Mucosa of descending colon (tissue), 3 donors: Measurements from ENCODE around the gene TMEM69. TPM values are rescaled to one million over a fixed set of nuclear protein-coding genes. Genes with fewer than 3 reads are reported as not detected.
"Not testable (repeated sequence)": the region's sequence is repeated elsewhere in the genome, so short reads cannot be mapped to it uniquely, and the experiment has no call there.

Experiments
- ATAC-seq: fragments of 200-7000 bp; cut with Tn5 transposase; one replicate; pipeline ENCODE4 v1.9.1; 2020; ENCODE audit warnings: mild to moderate bottlenecking, moderate library complexity
- DNase-seq, 3 donors: peaks; one replicate each; pipeline ENCODE4 v3.0.0-alpha.2; 2020
- H3K36me3 ChIP-seq: fragments of 200-600 bp; one replicate; pipeline ENCODE4 v1.8.0; 2021; ENCODE audit warnings: low read depth, mild to moderate bottlenecking
- H3K4me1 ChIP-seq: fragments of 200-600 bp; one replicate; pipeline ENCODE4 v1.8.0; 2021; ENCODE audit warnings: low read depth, mild to moderate bottlenecking
- H3K4me3 ChIP-seq: fragments of 200-600 bp; one replicate; pipeline ENCODE4 v1.8.0; 2021; ENCODE audit warnings: mild to moderate bottlenecking
- H3K9me3 ChIP-seq: fragments of 200-600 bp; one replicate; pipeline ENCODE4 v1.8.0; 2021; ENCODE audit warnings: mild to moderate bottlenecking
- intact Hi-C, 2 donors: fragments of 100-400 bp; cut with DNase I in 1 of 2; cut with micrococcal nuclease in 1 of 2; formaldehyde crosslinking; loops; one replicate each; pipeline versions ENCODE4 v1.11.0 to v1.11.1; 2022; cut with DNase I, micrococcal nuclease
- total RNA-seq, 3 donors: library from RNA; stranded (reverse); fragmentation: NEBNext Ultra II Directional in 2 of 3; extraction: Animal tissue kit (Norgen Biotek cat#: 25700) in 2 of 3; gene quantifications; one replicate each; pipeline versions ENCODE4 v1.2.1 to v1.2.4, GENCODE V29; 2021 to 2023
- TF ChIP-seq, protein P1 (sequence below): fragments of 200-600 bp; IDR thresholded peaks from one replicate; pipeline ENCODE4 v1.8.0; 2022; ENCODE audit warnings: antibody characterized with exemption, mild to moderate bottlenecking
- donor health status: DM: no; HTN: no; CAD: no; lungs with moderate emphysema.
- donor health status: DM: no; HTN: no; CAD: no.
- donor health status: DM: no; HTN: yes; CAD: no.

Gene TMEM69
- total RNA-seq, 3 donors from 2014 or later: 17.2 to 25.5 (median 21.4) TPM

- TF ChIP-seq, protein P1, sequence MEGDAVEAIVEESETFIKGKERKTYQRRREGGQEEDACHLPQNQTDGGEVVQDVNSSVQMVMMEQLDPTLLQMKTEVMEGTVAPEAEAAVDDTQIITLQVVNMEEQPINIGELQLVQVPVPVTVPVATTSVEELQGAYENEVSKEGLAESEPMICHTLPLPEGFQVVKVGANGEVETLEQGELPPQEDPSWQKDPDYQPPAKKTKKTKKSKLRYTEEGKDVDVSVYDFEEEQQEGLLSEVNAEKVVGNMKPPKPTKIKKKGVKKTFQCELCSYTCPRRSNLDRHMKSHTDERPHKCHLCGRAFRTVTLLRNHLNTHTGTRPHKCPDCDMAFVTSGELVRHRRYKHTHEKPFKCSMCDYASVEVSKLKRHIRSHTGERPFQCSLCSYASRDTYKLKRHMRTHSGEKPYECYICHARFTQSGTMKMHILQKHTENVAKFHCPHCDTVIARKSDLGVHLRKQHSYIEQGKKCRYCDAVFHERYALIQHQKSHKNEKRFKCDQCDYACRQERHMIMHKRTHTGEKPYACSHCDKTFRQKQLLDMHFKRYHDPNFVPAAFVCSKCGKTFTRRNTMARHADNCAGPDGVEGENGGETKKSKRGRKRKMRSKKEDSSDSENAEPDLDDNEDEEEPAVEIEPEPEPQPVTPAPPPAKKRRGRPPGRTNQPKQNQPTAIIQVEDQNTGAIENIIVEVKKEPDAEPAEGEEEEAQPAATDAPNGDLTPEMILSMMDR: no peak
- DNase-seq (no peak), ATAC-seq (no peak)
- Histone ChIP-seq H3K36me3 (no peaks in the 10 kb centered on the region), H3K9me3 (no peaks in the 10 kb centered on the region), H3K4me1 (peaks cover 33% of the 10 kb centered on the region), H3K4me3 (no peak overlapping the region)
- intact Hi-C loops: no loop called here
Observed at GRCh38 chr1:45669859-45670655, 17.9 kb upstream of the TMEM69 start.

- H3K9me3 ChIP-seq: no peaks in the 10 kb centered on the region
- DNase-seq (no peak), ATAC-seq (no peak)
- intact Hi-C loops: no loop called here
- peaks cover 45% of the 10 kb centered on the region for H3K4me1 ChIP-seq
- no peak overlapping the region for H3K4me3 ChIP-seq
- H3K36me3 ChIP-seq: no peaks in the 10 kb centered on the region
- TF ChIP-seq, protein P1: no peak
Observed at GRCh38 chr1:45673956-45674355, 14.0 kb upstream of the TMEM69 start.

GRCh38 chr1:45674478-45674877 lies 13.5 kb upstream of the TMEM69 start:
- H3K36me3 ChIP-seq: no peaks in the 10 kb centered on the region
- intact Hi-C loops: no loop called here
- no peaks in the 10 kb centered on the region for H3K9me3 ChIP-seq
- H3K4me3 ChIP-seq: no peak overlapping the region
- ATAC-seq (peak; percentile 88), DNase-seq (no peak)
- TF ChIP-seq, protein P1: no peak
- H3K4me1 ChIP-seq: peaks cover 45% of the 10 kb centered on the region

- H3K4me3 ChIP-seq, DNase-seq, intact Hi-C loops, ATAC-seq, H3K36me3 ChIP-seq, H3K9me3 ChIP-seq: not testable (repeated sequence)
- peaks cover 59% of the 10 kb centered on the region for H3K4me1 ChIP-seq
Observed at GRCh38 chr1:45676553-45676952, 11.4 kb upstream of the TMEM69 start.

DNA sequence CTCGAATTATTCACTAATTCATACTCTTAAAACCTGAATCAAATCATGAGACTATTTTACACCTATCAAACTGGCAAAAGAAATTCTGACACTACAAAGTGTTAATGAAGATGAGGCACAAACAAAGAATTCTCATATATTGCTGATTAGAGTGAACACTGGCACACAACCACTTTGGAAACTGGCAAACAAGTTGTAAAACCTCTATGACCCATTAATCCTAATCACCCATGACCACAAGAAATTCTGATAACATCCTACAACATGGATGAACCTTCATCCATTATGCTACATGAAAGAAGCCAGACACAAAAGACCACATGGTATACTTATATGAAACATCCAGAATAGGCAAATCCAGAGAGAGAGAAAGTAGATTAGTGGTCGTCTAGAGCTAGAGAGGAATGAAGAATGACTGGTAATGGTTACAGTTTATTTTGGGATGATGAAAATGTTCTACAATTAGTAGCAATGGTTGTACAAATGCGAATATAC lies 10.2 kb upstream of the TMEM69 start:
- DNase-seq (no peak), ATAC-seq (no peak)
- Histone ChIP-seq H3K4me3 (no peak overlapping the region), H3K36me3 (no peaks in the 10 kb centered on the region), H3K9me3 (no peaks in the 10 kb centered on the region), H3K4me1 (peaks cover 70% of the 10 kb centered on the region)
- TF ChIP-seq, protein P1: no peak
- intact Hi-C loops: no loop called here

GRCh38 chr1:45678489-45678888 lies 9.5 kb upstream of the TMEM69 start:
- H3K9me3 ChIP-seq: no peaks in the 10 kb centered on the region
- no peaks in the 10 kb centered on the region for H3K36me3 ChIP-seq
- no peak overlapping the region for H3K4me3 ChIP-seq
- intact Hi-C loops: no loop called here
- peaks cover 75% of the 10 kb centered on the region for H3K4me1 ChIP-seq
- TF ChIP-seq, protein P1: no peak
- DNase-seq: no peak
- ATAC-seq: no peak
